Esophagus muscularis mucosa (tissue), 4 donors: ENCODE data around the gene HDAC5. TPM values are rescaled to one million over a fixed set of nuclear protein-coding genes. Genes with fewer than 3 reads are reported as not detected.
"Not testable (repeated sequence)": the region's sequence is repeated elsewhere in the genome, so short reads cannot be mapped to it uniquely, and the experiment has no call there.

Source experiments
- DNase-seq: peaks from one replicate; pipeline ENCODE4 v3.0.0-alpha.2; 2017; ENCODE audit errors: extremely low spot score
- H3K27ac ChIP-seq, 4 donors: fragments of 200-600 bp; sonication (generic); replicated peaks in 1 of 4; 1 replicate in 3 of 4; 2 replicates in 1 of 4; pipeline ENCODE4 v1.5.1; 2016 to 2019; ENCODE audit warnings: mild to moderate bottlenecking in 1 of 4
- H3K27me3 ChIP-seq, 4 donors: fragments of 200-600 bp; sonication (generic); one replicate each; pipeline versions ENCODE4 v1.5.1 to v1.6.0; 2016 to 2019
- H3K36me3 ChIP-seq, 4 donors: fragments of 200-600 bp; sonication (generic); one replicate each; pipeline ENCODE4 v1.5.1; 2016 to 2019
- H3K4me1 ChIP-seq, 4 donors: fragments of 200-600 bp; sonication (generic); one replicate each; pipeline ENCODE4 v1.5.1; 2016 to 2019
- H3K4me3 ChIP-seq, 4 donors: fragments of 200-600 bp; sonication (generic); 1 replicate in 2 of 4; 2 replicates in 2 of 4; pipeline ENCODE4 v1.5.1; 2016 to 2019; ENCODE audit warnings: mild to moderate bottlenecking in 4 of 4, moderate library complexity in 1 of 4
- H3K9me3 ChIP-seq, 4 donors: fragments of 200-600 bp; sonication (generic); 1 replicate in 3 of 4; 2 replicates in 1 of 4; pipeline ENCODE4 v1.5.1; 2016 to 2019
- CTCF ChIP-seq, 3 experiments: fragments of 200-600 bp in 2 of 3; fragments of 450-650 bp in 1 of 3; sonication (generic) in 2 of 3; IDR thresholded peaks; one replicate each; pipeline ENCODE4 v1.5.1; 2017 to 2019; ENCODE audit warnings: antibody characterized with exemption in 3 of 3, mild to moderate bottlenecking in 2 of 3, moderate library complexity in 1 of 3
- EP300 ChIP-seq: sonication (generic); formaldehyde crosslinking; IDR thresholded peaks from one replicate; pipeline ENCODE4 v1.6.1; 2017; ENCODE audit warnings: antibody characterized with exemption
- POLR2A ChIP-seq: fragments of 450-650 bp; IDR thresholded peaks from one replicate; pipeline ENCODE4 v1.6.1; 2017; ENCODE audit warnings: antibody characterized with exemption, moderate library complexity, mild to moderate bottlenecking, low read depth
- POLR2AphosphoS5 ChIP-seq, 2 donors: sonication (generic); formaldehyde crosslinking; IDR thresholded peaks; one replicate each; pipeline ENCODE4 v1.6.1; 2017; ENCODE audit warnings: antibody characterized with exemption in 2 of 2
- WGBS: methylation state at CpG from one replicate; pipeline ENCODE4 v1.1.5; 2018; 5-methylcytosine and 5-hydroxymethylcytosine counted together
- intact Hi-C: fragments of 100-400 bp; cut with DNase I; formaldehyde crosslinking; loops from one replicate; pipeline ENCODE4 v1.15.1; 2023
- total RNA-seq, 4 donors: library from RNA; depleted of rRNA; stranded (reverse); fragments of >200 nt; gene quantifications; one replicate each; pipeline versions ENCODE4 v1.1.0 to v1.2.1, GENCODE V29; 2016

HDAC5 gene
- total RNA-seq, 4 donors from 2014 or later, result 75.6 to 237 (median 130) TPM

GRCh38 chr17:44059101-44059892 lies 64.1 kb downstream of the HDAC5 start:
- DNase-seq, result no peak
- Histone ChIP-seq H3K36me3 (peaks cover 27 to 89% (median 57%) of the 10 kb centered on the region in 4 donors), H3K27ac (no peak overlapping the region), H3K27me3 (no peaks in the 10 kb centered on the region), H3K4me1 (peaks cover 17 to 36% (median 19%) of the 10 kb centered on the region in 4 donors), H3K4me3 (no peak overlapping the region), H3K9me3 (no peaks in the 10 kb centered on the region)
- WGBS, result 89% methylated on average over 14 of the region's 14 CpGs
- intact Hi-C loops, result no loop called here
- TF ChIP-seq EP300 (no peak), CTCF (IDR thresholded peaks at IDR 0.05) (no peak), POLR2A (no peak), POLR2AphosphoS5 (IDR thresholded peaks at IDR 0.05) (no peak)

- Histone ChIP-seq H3K27me3 (no peaks in the 10 kb centered on the region), H3K9me3 (no peaks in the 10 kb centered on the region), H3K36me3 (peaks cover 33 to 82% (median 65%) of the 10 kb centered on the region in 4 donors), H3K4me1 (peaks cover 7 to 19% (median 12%) of the 10 kb centered on the region in 4 donors), H3K27ac (no peak overlapping the region), H3K4me3 (no peak overlapping the region)
- WGBS, result 62% methylated on average over 3 of the region's 3 CpGs
- no peak for DNase-seq
- TF ChIP-seq EP300 (no peak), POLR2AphosphoS5 (IDR thresholded peaks at IDR 0.05) (no peak), CTCF (IDR thresholded peaks at IDR 0.05) (no peak), POLR2A (no peak)
- intact Hi-C loops, result no loop called here
These were observed 70.1 kb downstream of the HDAC5 start for GRCh38 chr17:44053125-44053872.

GRCh38 chr17:44049294-44050060 lies 74.0 kb downstream of the HDAC5 start:
- Histone ChIP-seq H3K4me1 (peaks cover 9 to 30% (median 13%) of the 10 kb centered on the region in 4 donors), H3K4me3 (no peak overlapping the region), H3K27ac (no peak overlapping the region), H3K36me3 (peaks cover 28 to 71% (median 57%) of the 10 kb centered on the region in 4 donors), H3K27me3 (no peaks in the 10 kb centered on the region), H3K9me3 (no peaks in the 10 kb centered on the region)
- TF ChIP-seq CTCF (IDR thresholded peaks at IDR 0.05) (no peak), POLR2AphosphoS5 (IDR thresholded peaks at IDR 0.05) (no peak), EP300 (no peak), POLR2A (no peak)
- WGBS, result 89% methylated on average over 9 of the region's 9 CpGs
- intact Hi-C loops, result no loop called here
- no peak for DNase-seq

GRCh38 chr17:44046893-44047292 lies 76.5 kb downstream of the HDAC5 start:
- DNase-seq, H3K27me3 ChIP-seq, H3K4me3 ChIP-seq, H3K27ac ChIP-seq, intact Hi-C loops, H3K9me3 ChIP-seq: not testable (repeated sequence)
- Histone ChIP-seq H3K4me1 (peaks cover 17 to 38% (median 29%) of the 10 kb centered on the region in 4 donors), H3K36me3 (peaks cover 20 to 49% (median 44%) of the 10 kb centered on the region in 4 donors)
- 100% methylated on average over 4 of the region's 7 CpGs for WGBS

- H3K27ac ChIP-seq, result no peak overlapping the region
- no peak overlapping the region for H3K4me3 ChIP-seq
- H3K9me3 ChIP-seq, result no peaks in the 10 kb centered on the region
- DNase-seq, result no peak
- TF ChIP-seq POLR2A, result no peak
- no peak for TF ChIP-seq CTCF (IDR thresholded peaks at IDR 0.05)
- no peak for TF ChIP-seq POLR2AphosphoS5 (IDR thresholded peaks at IDR 0.05)
- no peak for TF ChIP-seq EP300
- H3K36me3 ChIP-seq, result peaks cover 12 to 35% (median 30%) of the 10 kb centered on the region in 4 donors
- intact Hi-C loops, result no loop called here
- no peaks in the 10 kb centered on the region for H3K27me3 ChIP-seq
- H3K4me1 ChIP-seq, result peaks cover 28 to 51% (median 43%) of the 10 kb centered on the region in 4 donors
- 94% methylated on average over 4 of the region's 4 CpGs for WGBS
These were observed 78.0 kb downstream of the HDAC5 start for GRCh38 chr17:44045486-44045885.
